ENCODE results near the gene CASD1. TPM values are rescaled to one million over a fixed set of nuclear protein-coding genes. Genes with fewer than 3 reads are reported as not detected.

CASD1 gene
- total and polyA plus RNA-seq, 10 of the 15 experiments (the other 5 are each of a cell fraction or from before 2014, with no cell fraction given) = 4.0 to 18.6 (median 10.7) TPM

DNA sequence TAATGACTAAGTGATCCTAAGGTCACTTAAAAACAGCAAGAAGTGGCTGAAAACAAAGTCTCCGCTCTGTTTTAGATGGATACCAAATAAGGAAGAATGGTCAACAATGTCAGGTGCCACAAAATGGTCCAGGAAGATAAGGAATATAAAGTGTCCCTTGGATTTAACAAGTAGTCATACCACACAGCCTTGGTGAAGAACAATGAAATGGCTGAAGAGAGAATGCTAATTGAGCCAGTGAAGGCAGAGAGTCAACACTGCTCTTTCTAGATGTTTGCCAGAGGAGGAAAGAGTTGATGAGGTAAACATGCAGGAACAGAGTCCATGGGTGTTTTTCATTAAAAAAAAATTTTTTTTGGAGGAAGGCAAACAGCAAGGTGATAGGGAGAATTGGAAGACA, 2.1 kb upstream of the CASD1 start (continued):
- TF ChIP-seq, protein P1, sequence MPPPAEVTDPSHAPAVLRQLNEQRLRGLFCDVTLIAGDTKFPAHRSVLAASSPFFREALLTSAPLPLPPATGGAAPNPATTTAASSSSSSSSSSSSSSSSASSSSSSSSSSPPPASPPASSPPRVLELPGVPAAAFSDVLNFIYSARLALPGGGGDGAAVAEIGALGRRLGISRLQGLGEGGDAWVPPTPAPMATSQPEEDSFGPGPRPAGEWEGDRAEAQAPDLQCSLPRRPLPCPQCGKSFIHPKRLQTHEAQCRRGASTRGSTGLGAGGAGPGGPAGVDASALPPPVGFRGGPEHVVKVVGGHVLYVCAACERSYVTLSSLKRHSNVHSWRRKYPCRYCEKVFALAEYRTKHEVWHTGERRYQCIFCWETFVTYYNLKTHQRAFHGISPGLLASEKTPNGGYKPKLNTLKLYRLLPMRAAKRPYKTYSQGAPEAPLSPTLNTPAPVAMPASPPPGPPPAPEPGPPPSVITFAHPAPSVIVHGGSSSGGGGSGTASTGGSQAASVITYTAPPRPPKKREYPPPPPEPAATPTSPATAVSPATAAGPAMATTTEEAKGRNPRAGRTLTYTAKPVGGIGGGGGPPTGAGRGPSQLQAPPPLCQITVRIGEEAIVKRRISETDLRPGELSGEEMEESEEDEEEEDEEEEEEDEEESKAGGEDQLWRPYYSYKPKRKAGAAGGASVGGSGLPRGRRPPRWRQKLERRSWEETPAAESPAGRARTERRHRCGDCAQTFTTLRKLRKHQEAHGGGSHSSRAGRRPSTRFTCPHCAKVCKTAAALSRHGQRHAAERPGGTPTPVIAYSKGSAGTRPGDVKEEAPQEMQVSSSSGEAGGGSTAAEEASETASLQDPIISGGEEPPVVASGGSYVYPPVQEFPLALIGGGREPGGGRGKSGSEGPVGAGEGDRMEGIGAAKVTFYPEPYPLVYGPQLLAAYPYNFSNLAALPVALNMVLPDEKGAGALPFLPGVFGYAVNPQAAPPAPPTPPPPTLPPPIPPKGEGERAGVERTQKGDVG (CRISPR knock-in tag; IDR thresholded peaks at IDR 0.05) = no peak
- TF ChIP-seq CHD1 (IDR thresholded peaks at IDR 0.05; ENCODE audit: low read depth, low read length) = no peak
- TF ChIP-seq RCOR1 (conservative IDR thresholded peaks at IDR 0.05; ENCODE audit: low read depth, low read length) = no peak
- TF ChIP-seq RELA (IDR thresholded peaks at IDR 0.05; ENCODE audit: borderline replicate concordance, partially characterized antibody) = no peak
- no peak for TF ChIP-seq PAX5 (IDR thresholded peaks at IDR 0.05; ENCODE audit: borderline replicate concordance, low read depth, low read length)
- no peak for TF ChIP-seq PML (IDR thresholded peaks at IDR 0.05; ENCODE audit: low read length)
- TF ChIP-seq POLR2A (IDR thresholded peaks at IDR 0.05; ENCODE audit: low read depth, low read length) = no peak
- no peak for TF ChIP-seq TAF1 (IDR thresholded peaks at IDR 0.05; ENCODE audit: borderline replicate concordance, low read depth, low read length)
- TF ChIP-seq TCF12 (IDR thresholded peaks at IDR 0.05; ENCODE audit: low read depth, low read length) = no peak
- TF ChIP-seq, protein P2, sequence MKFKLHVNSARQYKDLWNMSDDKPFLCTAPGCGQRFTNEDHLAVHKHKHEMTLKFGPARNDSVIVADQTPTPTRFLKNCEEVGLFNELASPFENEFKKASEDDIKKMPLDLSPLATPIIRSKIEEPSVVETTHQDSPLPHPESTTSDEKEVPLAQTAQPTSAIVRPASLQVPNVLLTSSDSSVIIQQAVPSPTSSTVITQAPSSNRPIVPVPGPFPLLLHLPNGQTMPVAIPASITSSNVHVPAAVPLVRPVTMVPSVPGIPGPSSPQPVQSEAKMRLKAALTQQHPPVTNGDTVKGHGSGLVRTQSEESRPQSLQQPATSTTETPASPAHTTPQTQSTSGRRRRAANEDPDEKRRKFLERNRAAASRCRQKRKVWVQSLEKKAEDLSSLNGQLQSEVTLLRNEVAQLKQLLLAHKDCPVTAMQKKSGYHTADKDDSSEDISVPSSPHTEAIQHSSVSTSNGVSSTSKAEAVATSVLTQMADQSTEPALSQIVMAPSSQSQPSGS (IDR thresholded peaks at IDR 0.05; ENCODE audit: low read length) = no peak
- TF ChIP-seq STAT3 (IDR thresholded peaks at IDR 0.05; ENCODE audit: low read depth, low read length) = no peak
- TF ChIP-seq, protein P3, sequence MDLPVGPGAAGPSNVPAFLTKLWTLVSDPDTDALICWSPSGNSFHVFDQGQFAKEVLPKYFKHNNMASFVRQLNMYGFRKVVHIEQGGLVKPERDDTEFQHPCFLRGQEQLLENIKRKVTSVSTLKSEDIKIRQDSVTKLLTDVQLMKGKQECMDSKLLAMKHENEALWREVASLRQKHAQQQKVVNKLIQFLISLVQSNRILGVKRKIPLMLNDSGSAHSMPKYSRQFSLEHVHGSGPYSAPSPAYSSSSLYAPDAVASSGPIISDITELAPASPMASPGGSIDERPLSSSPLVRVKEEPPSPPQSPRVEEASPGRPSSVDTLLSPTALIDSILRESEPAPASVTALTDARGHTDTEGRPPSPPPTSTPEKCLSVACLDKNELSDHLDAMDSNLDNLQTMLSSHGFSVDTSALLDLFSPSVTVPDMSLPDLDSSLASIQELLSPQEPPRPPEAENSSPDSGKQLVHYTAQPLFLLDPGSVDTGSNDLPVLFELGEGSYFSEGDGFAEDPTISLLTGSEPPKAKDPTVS (IDR thresholded peaks at IDR 0.05; ENCODE audit: low read depth, low read length) = no peak

Measured in GM12878 (cell line).